22Rv1 (cell line): ENCODE measurements around the gene RPS3.

Experiments
- CTCF ChIP-seq: fragments of 450-650 bp; IDR thresholded peaks from 2 replicates; pipeline ENCODE4 v1.5.1; 2017; ENCODE audit warnings: mild to moderate bottlenecking
- ZFX ChIP-seq: fragments of 450-650 bp; IDR thresholded peaks from 2 replicates; pipeline ENCODE4 v1.6.1; 2017; ENCODE audit warnings: antibody characterized with exemption, borderline replicate concordance

GRCh38 chr11:75375626-75376025 is 23.7 kb upstream of the RPS3 start:
- no peak for TF ChIP-seq CTCF
- TF ChIP-seq ZFX, result no peak
